PFSK-1 (cell line): Measurements from ENCODE around the gene SMCO1.

Experiments used
- FOXP2 ChIP-seq: optimal IDR thresholded peaks from 2 replicates; pipeline ENCODE3; 2011; ENCODE audit warnings: borderline replicate concordance, control low read depth, inconsistent platforms; ENCODE audit not compliant: insufficient read depth; ENCODE audit errors: extremely low read length, extremely low read depth
- POLR2AphosphoS5 ChIP-seq: IDR thresholded peaks from 2 replicates; pipeline ENCODE4 v1.6.1; 2012; ENCODE audit warnings: low read depth, mild to moderate bottlenecking, control low read depth, low read length, moderate library complexity
- REST ChIP-seq, 2 experiments: IDR thresholded peaks; 2 replicates each; pipeline versions ENCODE4 v1.6.1 to v1.8.0; 2011 to 2012; ENCODE audit warnings: low read depth in 2 of 2, low read length in 2 of 2, control low read depth in 1 of 2, inconsistent platforms in 1 of 2, mild to moderate bottlenecking in 1 of 2, moderate library complexity in 1 of 2; ENCODE audit not compliant: insufficient read depth in 1 of 2
- SIN3A ChIP-seq: IDR thresholded peaks from 2 replicates; pipeline ENCODE4 v1.6.1; 2012; ENCODE audit warnings: mild to moderate bottlenecking, low read length, moderate library complexity, borderline replicate concordance; ENCODE audit not compliant: insufficient read depth
- TAF1 ChIP-seq: IDR thresholded peaks from 2 replicates; pipeline ENCODE4 v1.6.1; 2012; ENCODE audit warnings: low read length, control low read depth, borderline replicate concordance; ENCODE audit not compliant: insufficient read depth

DNA sequence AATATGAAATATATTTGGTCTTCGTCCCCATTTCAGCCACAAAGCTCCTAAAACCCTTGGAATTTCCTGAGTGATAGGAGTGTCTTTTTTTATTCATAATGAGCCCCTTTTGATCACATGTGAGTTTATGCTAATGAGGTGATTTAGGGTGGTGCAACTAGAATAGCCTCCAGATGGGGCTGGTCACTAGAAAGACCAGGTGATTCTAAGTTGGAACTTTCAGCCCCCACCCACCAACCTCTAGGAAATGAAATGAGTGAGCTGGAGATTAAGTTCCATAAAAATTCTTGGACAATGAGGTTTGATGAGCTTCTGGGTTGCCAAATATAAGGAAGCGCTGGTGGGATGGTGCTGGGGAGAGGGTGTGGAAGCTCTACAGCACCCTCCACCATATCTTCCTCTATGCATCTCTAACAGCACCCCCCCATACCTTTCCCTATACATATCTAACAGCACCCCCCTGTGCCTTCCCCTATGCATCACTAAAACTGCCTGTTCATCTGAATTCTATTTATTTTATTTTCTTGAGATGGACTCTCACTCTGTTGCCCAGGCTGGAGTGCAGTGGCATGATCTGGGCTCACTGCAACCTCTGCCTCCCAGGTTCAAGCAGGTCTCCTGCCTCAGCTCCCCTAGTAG lies 2.1 kb upstream of the SMCO1 start:
- TF ChIP-seq POLR2AphosphoS5 (no peak), FOXP2 (no peak), TAF1 (no peak), REST (IDR thresholded peaks at IDR 0.05; ENCODE audit: insufficient read depth in 1 of 2, low read depth in 2 of 2, low read length in 2 of 2) (no peak), SIN3A (no peak)
